ENCODE measurements around the gene LZTS3. TPM values are rescaled to one million over a fixed set of nuclear protein-coding genes. Genes with fewer than 3 reads are reported as not detected.
"Not testable (repeated sequence)": the region's sequence is repeated elsewhere in the genome, so short reads cannot be mapped to it uniquely, and the experiment has no call there.

Gene LZTS3
- under 1 TPM; 0.42 to 0.53 TPM for total RNA-seq

GRCh38 chr20:3172933-3173609 is at the start of gene LZTS3:
Gene LZTS3, minus strand, starts transcription at chr20:3173549. Its CDS starts 6,386 bp downstream, at chr20:3167163.
- Mint-ChIP-seq H3K27ac (peak within 1 kb of the TSS; percentile 63), H3K4me1 (ENCODE audit: low read depth) (peaks cover 15% of the 10 kb centered on the region), H3K4me3 (peak within 1 kb of the TSS; percentile 80), H3K27me3 (ENCODE audit: low read depth) (peaks cover 48% of the 10 kb centered on the region), H3K9me3 (ENCODE audit: insufficient read depth) (no peaks in the 10 kb centered on the region), H3K36me3 (ENCODE audit: low read depth) (no peaks in the 10 kb centered on the region)
- ChIA-PET CTCF (interaction anchor here (2.5 kb wide), 1 partner anchor 11 kb away, joined by 10 read pairs; no protein-coding TSS in a partner anchor), POLR2A (interaction anchor here (0.8 to 2.0 kb wide), 3 partner anchors 12 to 29 kb away, joined by 3 to 11 read pairs (median 5); no protein-coding TSS in a partner anchor)
- peak; percentile 84 for DNase-seq
- ATAC-seq, result peak; percentile 91

GRCh38 chr20:3221398-3222226 is 48.3 kb upstream of the LZTS3 start:
- ATAC-seq, result no peak
- ChIA-PET CTCF (interaction anchor here (5.1 kb wide), 1 partner anchor 94 kb away, joined by 53 read pairs; no protein-coding TSS in a partner anchor), POLR2A (no interaction called here)
- peaks cover 19% of the 10 kb centered on the region for H3K4me1 Mint-ChIP-seq (ENCODE audit: low read depth)
- H3K27me3 Mint-ChIP-seq (ENCODE audit: low read depth), result no peaks in the 10 kb centered on the region
- H3K9me3 Mint-ChIP-seq (ENCODE audit: insufficient read depth), result no peaks in the 10 kb centered on the region
- H3K36me3 Mint-ChIP-seq (ENCODE audit: low read depth), result peaks cover 28% of the 10 kb centered on the region
- peak overlapping the region; percentile 36 for H3K27ac Mint-ChIP-seq
- DNase-seq, result no peak
- no peak overlapping the region for H3K4me3 Mint-ChIP-seq

GRCh38 chr20:3218307-3218988 is 45.1 kb upstream of the LZTS3 start:
- ChIA-PET CTCF (interaction anchor here (0.6 to 5.1 kb wide), 12 partner anchors 9 to 350 kb away, joined by 3 to 53 read pairs (median 4); partner anchors contain the start of genes ITPA and SLC4A11), POLR2A (no interaction called here)
- Mint-ChIP-seq H3K27me3 (ENCODE audit: low read depth) (no peaks in the 10 kb centered on the region), H3K9me3 (ENCODE audit: insufficient read depth) (no peaks in the 10 kb centered on the region), H3K27ac (no peak overlapping the region), H3K4me3 (no peak overlapping the region), H3K36me3 (ENCODE audit: low read depth) (peaks cover 32% of the 10 kb centered on the region), H3K4me1 (ENCODE audit: low read depth) (peaks cover 16% of the 10 kb centered on the region)
- DNase-seq (peak; percentile 79), ATAC-seq (peak; percentile 92)

- POLR2A ChIA-PET; DNase-seq; ATAC-seq; H3K27ac Mint-ChIP-seq; H3K4me1 Mint-ChIP-seq (ENCODE audit: low read depth); H3K9me3 Mint-ChIP-seq (ENCODE audit: insufficient read depth); H3K27me3 Mint-ChIP-seq (ENCODE audit: low read depth); H3K4me3 Mint-ChIP-seq; CTCF ChIA-PET: not testable (repeated sequence)
- H3K36me3 Mint-ChIP-seq (ENCODE audit: low read depth), result peaks cover 24% of the 10 kb centered on the region
Observed at GRCh38 chr20:3215359-3215917, 42.1 kb upstream of the LZTS3 start.

GRCh38 chr20:3213226-3213625 is 39.9 kb upstream of the LZTS3 start:
- CTCF ChIA-PET, result no interaction called here
- no peak overlapping the region for H3K27ac Mint-ChIP-seq
- no peak for DNase-seq
- POLR2A ChIA-PET, result no interaction called here
- no peaks in the 10 kb centered on the region for H3K9me3 Mint-ChIP-seq (ENCODE audit: insufficient read depth)
- H3K27me3 Mint-ChIP-seq (ENCODE audit: low read depth), result no peaks in the 10 kb centered on the region
- no peak for ATAC-seq
- H3K4me3 Mint-ChIP-seq, result no peak overlapping the region
- H3K4me1 Mint-ChIP-seq (ENCODE audit: low read depth), result peaks cover 22% of the 10 kb centered on the region
- peaks cover 18% of the 10 kb centered on the region for H3K36me3 Mint-ChIP-seq (ENCODE audit: low read depth)

GRCh38 chr20:3210346-3210745 is 37.0 kb upstream of the LZTS3 start:
- CTCF ChIA-PET, result interaction anchor here (1.2 to 2.3 kb wide), 3 partner anchors 8 to 157 kb away, joined by 3 to 11 read pairs (median 4); no protein-coding TSS in a partner anchor
- no peak for DNase-seq

GRCh38 chr20:3209946-3210317 is 36.6 kb upstream of the LZTS3 start:
- peak overlapping the region; percentile 83 for H3K4me3 Mint-ChIP-seq
- no peaks in the 10 kb centered on the region for H3K9me3 Mint-ChIP-seq (ENCODE audit: insufficient read depth)
- peaks cover 17% of the 10 kb centered on the region for H3K36me3 Mint-ChIP-seq (ENCODE audit: low read depth)
- ChIA-PET POLR2A (interaction anchor here (1.0 to 2.2 kb wide), 4 partner anchors 10 to 53 kb away, joined by 3 to 10 read pairs (median 4); partner anchors contain the start of genes FASTKD5 and UBOX5), CTCF (interaction anchor here (0.7 to 2.3 kb wide), 4 partner anchors 9 to 156 kb away, joined by 3 to 11 read pairs (median 4); no protein-coding TSS in a partner anchor)
- H3K4me1 Mint-ChIP-seq (ENCODE audit: low read depth), result peaks cover 31% of the 10 kb centered on the region
- peak overlapping the region; percentile 95 for H3K27ac Mint-ChIP-seq
- no peak for DNase-seq
- no peaks in the 10 kb centered on the region for H3K27me3 Mint-ChIP-seq (ENCODE audit: low read depth)
- ATAC-seq, result peak; percentile 45

More at GRCh38 chr20:3210346-3210745, 37.0 kb upstream of the LZTS3 start:
- no peak for ATAC-seq
- H3K9me3 Mint-ChIP-seq (ENCODE audit: insufficient read depth), result no peaks in the 10 kb centered on the region
- H3K4me3 Mint-ChIP-seq, result peak overlapping the region; percentile 83
- POLR2A ChIA-PET, result interaction anchor here (1.7 to 2.2 kb wide), 2 partner anchors 13 to 51 kb away, joined by 4 to 10 read pairs; partner anchors contain the start of genes FASTKD5 and UBOX5
- no peaks in the 10 kb centered on the region for H3K27me3 Mint-ChIP-seq (ENCODE audit: low read depth)
- peaks cover 27% of the 10 kb centered on the region for H3K4me1 Mint-ChIP-seq (ENCODE audit: low read depth)
- H3K36me3 Mint-ChIP-seq (ENCODE audit: low read depth), result peaks cover 18% of the 10 kb centered on the region
- H3K27ac Mint-ChIP-seq, result peak overlapping the region; percentile 95

GRCh38 chr20:3209257-3209945 is 36.1 kb upstream of the LZTS3 start, which contains the start of gene ITPA:
Gene ITPA, plus strand, starts transcription at chr20:3209498. Its CDS starts 54 bp downstream, at chr20:3209552.
- DNase-seq, result peak; percentile 75
- ChIA-PET POLR2A (interaction anchor here (0.5 to 2.2 kb wide), 8 partner anchors 10 to 739 kb away, joined by 3 to 10 read pairs (median 3); partner anchors contain the start of genes FASTKD5, SNRPB and UBOX5), CTCF (interaction anchor here (0.7 to 2.3 kb wide), 6 partner anchors 8 to 156 kb away, joined by 3 to 11 read pairs (median 4); no protein-coding TSS in a partner anchor)
- Mint-ChIP-seq H3K27ac (peak within 1 kb of the TSS; percentile 95), H3K4me1 (ENCODE audit: low read depth) (peaks cover 34% of the 10 kb centered on the region), H3K4me3 (peak within 1 kb of the TSS; percentile 83), H3K36me3 (ENCODE audit: low read depth) (peaks cover 18% of the 10 kb centered on the region), H3K27me3 (ENCODE audit: low read depth) (no peaks in the 10 kb centered on the region), H3K9me3 (ENCODE audit: insufficient read depth) (no peaks in the 10 kb centered on the region)
- peak; percentile 54 for ATAC-seq

- H3K4me3 Mint-ChIP-seq, result peak overlapping the region; percentile 83
- H3K27me3 Mint-ChIP-seq (ENCODE audit: low read depth), result no peaks in the 10 kb centered on the region
- DNase-seq (no peak), ATAC-seq (peak; percentile 6)
- H3K4me1 Mint-ChIP-seq (ENCODE audit: low read depth), result peaks cover 34% of the 10 kb centered on the region
- H3K36me3 Mint-ChIP-seq (ENCODE audit: low read depth), result peaks cover 17% of the 10 kb centered on the region
- H3K27ac Mint-ChIP-seq, result peak overlapping the region; percentile 95
- ChIA-PET CTCF (interaction anchor here (0.9 to 2.3 kb wide), 4 partner anchors 8 to 93 kb away, joined by 3 to 11 read pairs (median 4); no protein-coding TSS in a partner anchor), POLR2A (interaction anchor here (0.5 to 2.2 kb wide), 8 partner anchors 11 to 738 kb away, joined by 3 to 10 read pairs (median 3); partner anchors contain the start of genes FASTKD5, SNRPB and UBOX5)
- H3K9me3 Mint-ChIP-seq (ENCODE audit: insufficient read depth), result no peaks in the 10 kb centered on the region
Observed at GRCh38 chr20:3208786-3209256, 35.5 kb upstream of the LZTS3 start.

- Mint-ChIP-seq H3K36me3 (ENCODE audit: low read depth) (peaks cover 24% of the 10 kb centered on the region), H3K4me3 (peak within 1 kb of the TSS; percentile 96), H3K27me3 (ENCODE audit: low read depth) (no peaks in the 10 kb centered on the region), H3K27ac (peak within 1 kb of the TSS; percentile 96), H3K4me1 (ENCODE audit: low read depth) (peaks cover 30% of the 10 kb centered on the region), H3K9me3 (ENCODE audit: insufficient read depth) (no peaks in the 10 kb centered on the region)
- peak; percentile 92 for ATAC-seq
- DNase-seq, result peak; percentile 93
- CTCF ChIA-PET, result interaction anchor here (1.5 to 1.7 kb wide), 2 partner anchors 14 to 16 kb away, joined by 5 to 6 read pairs; no protein-coding TSS in a partner anchor
- POLR2A ChIA-PET, result interaction anchor here (0.6 to 1.9 kb wide), 4 partner anchors 11 to 633 kb away, joined by 3 to 9 read pairs (median 6); partner anchors contain the start of genes FASTKD5 and UBOX5
Observed at GRCh38 chr20:3204124-3204794, 30.9 kb upstream of the LZTS3 start, which contains the start of gene DDRGK1. Gene DDRGK1, minus strand, starts transcription at chr20:3204682. Its CDS starts 55 bp downstream, at chr20:3204627.
